GM12872 (cell line): ENCODE results near the gene MESP2.
A peak's percentile ranks its signal among the peaks of the same experiment; 100 is the strongest.

Experiments used
- CTCF ChIP-seq: IDR thresholded peaks from 3 replicates; pipeline ENCODE4 v1.5.1; 2011; ENCODE audit warnings: low read depth, mild to moderate bottlenecking, low read length, moderate library complexity; ENCODE audit not compliant: insufficient read depth

MESP2 gene

GRCh38 chr15:89758283-89758682 lies 17.8 kb upstream of the MESP2 start:
- TF ChIP-seq CTCF, result no peak

- TF ChIP-seq CTCF, result no peak
Measured at GRCh38 chr15:89758981-89759380, 17.2 kb upstream of the MESP2 start.

GRCh38 chr15:89759835-89760234 lies 16.3 kb upstream of the MESP2 start:
- TF ChIP-seq CTCF, result no peak

- peak; percentile 98 for TF ChIP-seq CTCF
Measured at GRCh38 chr15:89760303-89761008, 15.7 kb upstream of the MESP2 start.

- no peak for TF ChIP-seq CTCF
Measured at GRCh38 chr15:89761009-89761831, 14.9 kb upstream of the MESP2 start.

GRCh38 chr15:89761929-89762328 lies 14.2 kb upstream of the MESP2 start:
- no peak for TF ChIP-seq CTCF

GRCh38 chr15:89765694-89766093 lies 10.4 kb upstream of the MESP2 start:
- no peak for TF ChIP-seq CTCF
